GM18505 (cell line): ENCODE results near the gene CCDC112.
"Not testable (repeated sequence)": the region's sequence is repeated elsewhere in the genome, so short reads cannot be mapped to it uniquely, and the experiment has no call there.

Source experiments
- ATAC-seq: cut with Tn5 transposase; IDR thresholded peaks from one replicate; pipeline ENCODE4 v1.9.1; 2021; ENCODE audit not compliant: unreplicated experiment
- POLR2A ChIP-seq: IDR thresholded peaks from 4 replicates; pipeline ENCODE4 v1.6.1; 2011; ENCODE audit warnings: borderline replicate concordance; ENCODE audit not compliant: insufficient read depth, insufficient read length; ENCODE audit errors: extremely low read depth

The CCDC112 gene

GRCh38 chr5:115257981-115258380 lies 38.5 kb downstream of the CCDC112 start:
- TF ChIP-seq POLR2A, result no peak
- no peak for ATAC-seq

- not testable (repeated sequence) for ATAC-seq
Observed at GRCh38 chr5:115249379-115249778, 47.1 kb downstream of the CCDC112 start.

- peak; percentile 47 for ATAC-seq
- no peak for TF ChIP-seq POLR2A
Observed at GRCh38 chr5:115246361-115246991, 50.0 kb downstream of the CCDC112 start.

- ATAC-seq, result peak; percentile 81
Observed at GRCh38 chr5:115243412-115243811, 53.0 kb downstream of the CCDC112 start.

GRCh38 chr5:115241881-115242642 lies 54.4 kb downstream of the CCDC112 start:
- no peak for ATAC-seq
- TF ChIP-seq POLR2A, result no peak

More at GRCh38 chr5:115243412-115243811, 53.0 kb downstream of the CCDC112 start:
- TF ChIP-seq POLR2A, result no peak

- no peak for TF ChIP-seq POLR2A
- ATAC-seq, result no peak
Observed at GRCh38 chr5:115237066-115237465, 59.4 kb downstream of the CCDC112 start.

GRCh38 chr5:115236599-115236998 lies 59.9 kb downstream of the CCDC112 start:
- TF ChIP-seq POLR2A, result no peak
- ATAC-seq, result no peak

GRCh38 chr5:115231598-115231997 lies 64.9 kb downstream of the CCDC112 start:
- no peak for TF ChIP-seq POLR2A

GRCh38 chr5:115229606-115230005 lies 66.8 kb downstream of the CCDC112 start:
- no peak for ATAC-seq

More at GRCh38 chr5:115231598-115231997, 64.9 kb downstream of the CCDC112 start:
- ATAC-seq, result no peak

GRCh38 chr5:115227281-115227680 lies 69.2 kb downstream of the CCDC112 start:
- no peak for ATAC-seq
- no peak for TF ChIP-seq POLR2A

More at GRCh38 chr5:115229606-115230005, 66.8 kb downstream of the CCDC112 start:
- no peak for TF ChIP-seq POLR2A
